GM12891 (cell line): ENCODE measurements around the gene SNPH.
A peak's percentile ranks its signal among the peaks of the same experiment; 100 is the strongest.

Experiments
- POLR2A ChIP-seq: IDR thresholded peaks from 2 replicates; pipeline ENCODE4 v1.6.1; 2011; ENCODE audit warnings: low read depth, low read length, control low read depth
- POLR2AphosphoS5 ChIP-seq: IDR thresholded peaks from 2 replicates; pipeline ENCODE4 v1.6.1; 2011; ENCODE audit warnings: low read depth, low read length, control low read depth
- POU2F2 ChIP-seq: IDR thresholded peaks from 2 replicates; pipeline ENCODE4 v1.6.1; 2011; ENCODE audit warnings: low read depth, mild to moderate bottlenecking, control low read depth, low read length, moderate library complexity
- SPI1 ChIP-seq: IDR thresholded peaks from 2 replicates; pipeline ENCODE4 v1.6.1; 2011; ENCODE audit warnings: low read depth, low read length, control low read depth
- TAF1 ChIP-seq: IDR thresholded peaks from 2 replicates; pipeline ENCODE4 v1.6.1; 2011; ENCODE audit warnings: low read depth, low read length, control low read depth

DNA sequence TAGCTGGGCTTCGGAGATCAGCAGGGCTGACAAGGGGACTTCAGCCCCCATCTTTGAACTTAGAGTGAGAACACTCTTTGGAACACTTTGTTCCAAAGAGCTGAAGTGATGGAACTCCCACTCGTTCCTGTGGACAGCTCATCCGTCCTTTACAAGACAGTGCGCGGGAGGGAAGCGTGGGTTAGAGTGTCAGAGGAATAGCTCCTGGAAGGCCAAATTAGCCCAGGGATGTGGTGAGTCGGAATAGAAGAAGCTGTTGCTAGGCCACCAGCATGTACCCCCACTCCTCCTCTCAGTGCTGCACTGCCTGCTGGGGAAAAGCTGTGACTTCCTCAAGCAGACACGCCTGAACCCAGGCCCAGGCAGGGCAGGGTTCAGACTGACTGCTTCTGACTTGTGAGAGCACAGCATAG is 61.2 kb downstream of the SNPH start:
- TF ChIP-seq POLR2AphosphoS5 (peak; percentile 20; the same call in 1 of the 2 replicates), TAF1 (no peak), POLR2A (peak; percentile 16; the same call in 1 of the 2 replicates), SPI1 (no peak), POU2F2 (no peak)
